OCI-LY1 (cell line): ENCODE data around the gene DCK.

ENCODE experiments used
- H2AFZ ChIP-seq: fragments of 200-600 bp; sonication (generic), shearing (Covaris generic); 2 replicates; pipeline ENCODE4 v1.6.0; 2014; ENCODE audit warnings: antibody characterized with exemption, mild to moderate bottlenecking, low read length
- H3F3A ChIP-seq: fragments of 200-600 bp; sonication (generic), shearing (Covaris generic); 2 replicates; pipeline ENCODE4 v1.6.0; 2014; ENCODE audit warnings: mild to moderate bottlenecking, antibody characterized with exemption, low read length, moderate library complexity; ENCODE audit not compliant: insufficient read depth
- H3K27ac ChIP-seq: fragments of 200-600 bp; sonication (generic); 2 replicates; pipeline ENCODE4 v1.5.1; 2014; ENCODE audit warnings: low read length, mixed run types, mild to moderate bottlenecking, low read depth; ENCODE audit not compliant: poor library complexity, severe bottlenecking
- H3K27me3 ChIP-seq: fragments of 200-600 bp; sonication (generic); 2 replicates; pipeline ENCODE4 v1.6.0; 2014; ENCODE audit warnings: antibody characterized with exemption, mild to moderate bottlenecking, low read length, moderate library complexity; ENCODE audit not compliant: insufficient read depth
- H3K36me3 ChIP-seq: fragments of 200-600 bp; sonication (generic); 2 replicates; pipeline ENCODE4 v1.6.1; 2014; ENCODE audit warnings: mild to moderate bottlenecking, antibody characterized with exemption, low read length, moderate library complexity, mixed read lengths; ENCODE audit not compliant: insufficient read depth
- H3K4me1 ChIP-seq: fragments of 200-600 bp; sonication (generic); 2 replicates; pipeline ENCODE4 v1.5.1; 2014; ENCODE audit warnings: mild to moderate bottlenecking, low read length, moderate library complexity; ENCODE audit not compliant: insufficient read depth, severe bottlenecking
- H3K4me2 ChIP-seq: fragments of 200-600 bp; sonication (generic), shearing (Covaris generic); 2 replicates; pipeline ENCODE4 v1.6.1; 2014; ENCODE audit warnings: low read length
- H3K4me3 ChIP-seq: fragments of 200-600 bp; sonication (generic); 2 replicates; pipeline ENCODE4 v1.5.1; 2014; ENCODE audit warnings: low read length, low read depth, mild to moderate bottlenecking, mixed read lengths; ENCODE audit not compliant: poor library complexity, severe bottlenecking
- H3K79me2 ChIP-seq: fragments of 200-600 bp; shearing (Covaris generic); 2 replicates; pipeline ENCODE4 v1.6.1; 2016; ENCODE audit warnings: mixed run types, low read length, mixed read lengths; ENCODE audit not compliant: insufficient read depth
- H3K9ac ChIP-seq: fragments of 200-600 bp; sonication (generic), shearing (Covaris generic); 2 replicates; pipeline ENCODE4 v1.6.1; 2014; ENCODE audit warnings: mild to moderate bottlenecking, low read length, mixed read lengths
- H3K9me2 ChIP-seq: fragments of 200-600 bp; sonication (generic), shearing (Covaris generic); 2 replicates; pipeline ENCODE4 v1.6.1; 2014; ENCODE audit warnings: low read depth, mild to moderate bottlenecking, low read length, mixed read lengths
- H3K9me3 ChIP-seq: fragments of 200-600 bp; shearing (Covaris generic); 2 replicates; pipeline ENCODE4 v1.6.1; 2014; ENCODE audit warnings: low read length, mixed read lengths
- H4K20me1 ChIP-seq: fragments of 200-600 bp; sonication (generic), shearing (Covaris generic); 2 replicates; pipeline ENCODE4 v1.6.0; 2016; ENCODE audit warnings: mild to moderate bottlenecking, low read length; ENCODE audit not compliant: insufficient read depth
- CTCF ChIP-seq: fragments of 200-600 bp; sonication (generic), shearing (Covaris generic); IDR thresholded peaks from 2 replicates; pipeline ENCODE4 v1.5.1; 2017; ENCODE audit warnings: mild to moderate bottlenecking, antibody characterized with exemption, low read length, moderate library complexity, mixed read lengths
- EZH2 ChIP-seq: fragments of 200-600 bp; sonication (generic), shearing (Covaris generic); IDR thresholded peaks from 2 replicates; pipeline ENCODE4 v1.8.0; 2017; ENCODE audit warnings: borderline replicate concordance, mixed run types, mild to moderate bottlenecking, antibody characterized with exemption, low read length, moderate library complexity, mixed read lengths

DCK gene

GRCh38 chr4:70993181-70994068 lies at the start of gene DCK:
DCK (plus strand) TSS chr4:70993649; CDS start chr4:70993836, 187 bp downstream.
- peaks cover 47% of the 10 kb centered on the region for H3K4me1 ChIP-seq
- H3K9me2 ChIP-seq: no peaks in the 10 kb centered on the region
- H3K79me2 ChIP-seq: peaks cover 48% of the 10 kb centered on the region
- H3K9me3 ChIP-seq: no peaks in the 10 kb centered on the region
- TF ChIP-seq CTCF (no peak), EZH2 (no peak)
- peaks cover 42% of the 10 kb centered on the region for H3K36me3 ChIP-seq
- H4K20me1 ChIP-seq: no peaks in the 10 kb centered on the region
- H3K9ac ChIP-seq: peak within 1 kb of the TSS; percentile 94
- no peaks in the 10 kb centered on the region for H3K27me3 ChIP-seq
- H3F3A ChIP-seq: no peaks in the 10 kb centered on the region
- H3K4me3 ChIP-seq: peak within 1 kb of the TSS; percentile 92
- H3K27ac ChIP-seq: peak within 1 kb of the TSS; percentile 90
- H2AFZ ChIP-seq: no peak within 1 kb of the TSS
- peak within 1 kb of the TSS; percentile 73 for H3K4me2 ChIP-seq

GRCh38 chr4:70945046-70945445 lies 48.4 kb upstream of the DCK start:
- H3K79me2 ChIP-seq: peaks cover 54% of the 10 kb centered on the region
- H3K27me3 ChIP-seq: no peaks in the 10 kb centered on the region
- no peaks in the 10 kb centered on the region for H4K20me1 ChIP-seq
- no peaks in the 10 kb centered on the region for H3K36me3 ChIP-seq
- no peaks in the 10 kb centered on the region for H3K9me2 ChIP-seq
- TF ChIP-seq EZH2 (no peak), CTCF (no peak)
- H2AFZ ChIP-seq: no peak overlapping the region
- H3K27ac ChIP-seq: peak overlapping the region; percentile 56
- no peak overlapping the region for H3K4me3 ChIP-seq
- H3K4me2 ChIP-seq: peak overlapping the region; percentile 29; the same call in 1 of the 2 replicates
- no peak overlapping the region for H3K9ac ChIP-seq
- peaks cover 77% of the 10 kb centered on the region for H3K4me1 ChIP-seq
- no peaks in the 10 kb centered on the region for H3K9me3 ChIP-seq
- no peaks in the 10 kb centered on the region for H3F3A ChIP-seq

GRCh38 chr4:70945452-70946055 lies 47.9 kb upstream of the DCK start:
- Histone ChIP-seq H3K27me3 (no peaks in the 10 kb centered on the region), H3K36me3 (peaks cover under 1% of the 10 kb centered on the region; the same call in 1 of the 2 replicates), H3K9me2 (no peaks in the 10 kb centered on the region), H3K27ac (peak overlapping the region; percentile 56), H4K20me1 (no peaks in the 10 kb centered on the region), H3K4me1 (peaks cover 73% of the 10 kb centered on the region), H3F3A (no peaks in the 10 kb centered on the region), H2AFZ (no peak overlapping the region), H3K9ac (no peak overlapping the region), H3K9me3 (no peaks in the 10 kb centered on the region), H3K4me2 (peak overlapping the region; percentile 29; the same call in 1 of the 2 replicates), H3K79me2 (peaks cover 53% of the 10 kb centered on the region), H3K4me3 (no peak overlapping the region)
- no peak for TF ChIP-seq CTCF
- no peak for TF ChIP-seq EZH2
